GM21786 (cell line): ENCODE measurements around the gene ABHD17B.

Experiments used
- ATAC-seq: cut with Tn5 transposase; IDR thresholded peaks from one replicate; pipeline ENCODE4 v1.9.1; 2021; ENCODE audit not compliant: unreplicated experiment

ABHD17B gene

GRCh38 chr9:71822935-71823334, 88.1 kb downstream of the ABHD17B start:
- no peak for ATAC-seq

DNA sequence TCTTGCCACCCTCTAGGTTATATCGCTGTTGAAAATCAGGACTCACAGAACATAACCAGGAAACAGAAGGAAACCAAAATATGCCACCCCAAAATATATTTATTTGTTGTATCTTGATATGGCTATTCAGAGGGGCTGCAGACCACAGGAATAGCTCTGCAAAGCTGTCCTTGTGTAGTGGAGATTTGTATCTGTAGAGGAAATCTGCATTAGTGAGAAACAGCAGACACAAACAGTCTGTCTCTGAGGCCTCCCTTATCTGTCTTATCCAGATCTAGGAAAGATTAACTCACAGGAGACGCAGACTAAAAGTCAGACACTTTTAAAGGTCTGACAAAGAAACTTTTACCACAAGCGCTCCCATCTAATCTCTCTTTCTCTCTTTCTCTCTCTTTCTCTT, 88.5 kb downstream of the ABHD17B start:
- ATAC-seq = no peak

- ATAC-seq = no peak
These were observed 89.6 kb downstream of the ABHD17B start for GRCh38 chr9:71821405-71821804.

GRCh38 chr9:71820403-71820921, 90.5 kb downstream of the ABHD17B start:
- no peak for ATAC-seq

DNA sequence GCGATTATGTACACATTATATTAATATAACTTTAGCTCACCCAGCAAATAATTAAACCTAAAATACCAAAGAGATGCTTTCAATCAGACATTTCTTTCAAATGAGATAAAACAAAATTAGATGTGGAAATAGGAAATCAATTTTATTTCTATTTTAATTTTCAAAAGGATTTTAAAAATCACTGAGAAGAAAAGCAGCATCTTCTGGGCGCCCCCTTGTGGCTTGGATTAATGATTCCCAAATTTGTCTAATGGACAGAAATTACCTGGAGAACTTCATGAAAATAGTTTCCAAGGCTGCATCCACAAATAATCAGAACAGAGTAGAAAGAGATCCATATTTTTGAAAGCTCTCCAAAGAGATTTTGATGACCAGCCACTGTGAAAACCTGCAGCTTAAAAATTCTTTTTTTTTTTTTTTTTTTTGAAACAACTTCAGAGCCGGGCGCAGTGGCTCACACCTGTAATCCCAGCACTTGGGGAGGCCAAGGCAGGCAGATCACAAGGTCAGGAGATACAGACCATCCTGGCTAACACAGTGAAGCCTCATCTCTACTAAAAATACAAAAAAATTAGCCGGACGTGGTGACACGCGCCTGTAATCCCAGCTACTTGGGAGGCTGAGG, 91.8 kb downstream of the ABHD17B start:
- no peak for ATAC-seq

- no peak for ATAC-seq
These were observed 94.0 kb downstream of the ABHD17B start for GRCh38 chr9:71816916-71817451.
